Stimulated activated memory B cell treated with anti-CD40 and anti-IgM and Interleukin-4, amounts not matched to agents 10 μg/mL and 1 μg/mL and 100 μg/mL, for 72 hours (primary cell): ENCODE data around the gene POSTN.
"Not testable (repeated sequence)": the region's sequence is repeated elsewhere in the genome, so short reads cannot be mapped to it uniquely, and the experiment has no call there.

Experiments
- ATAC-seq: fragments of 150-1000 bp; cut with Tn5 transposase; 2 replicates; pipeline ENCODE4 v1.10.0; 2021
- H3K27ac Mint-ChIP-seq: one replicate; pipeline ENCODE4 v1.8.0; 2022; ENCODE audit warnings: mild to moderate bottlenecking, mixed read lengths
- H3K27me3 Mint-ChIP-seq: one replicate; pipeline ENCODE4 v1.8.0; 2022; ENCODE audit warnings: mixed read lengths
- H3K36me3 Mint-ChIP-seq: one replicate; pipeline ENCODE4 v1.8.0; 2022; ENCODE audit warnings: mixed read lengths
- H3K4me1 Mint-ChIP-seq: one replicate; pipeline ENCODE4 v1.8.0; 2022; ENCODE audit warnings: mixed read lengths
- H3K4me3 Mint-ChIP-seq: one replicate; pipeline ENCODE4 v1.8.0; 2022; ENCODE audit warnings: mild to moderate bottlenecking, moderate library complexity, mixed read lengths
- H3K9me3 Mint-ChIP-seq: one replicate; pipeline ENCODE4 v1.8.0; 2022; ENCODE audit warnings: mixed read lengths

Gene POSTN

GRCh38 chr13:37561031-37561430 is 37.5 kb downstream of the POSTN start:
- ATAC-seq, result no peak
- Mint-ChIP-seq H3K27ac (no peak overlapping the region), H3K36me3 (no peaks in the 10 kb centered on the region), H3K9me3 (peaks cover 13% of the 10 kb centered on the region), H3K27me3 (no peaks in the 10 kb centered on the region), H3K4me3 (no peak overlapping the region), H3K4me1 (no peaks in the 10 kb centered on the region)

- Mint-ChIP-seq H3K27me3 (no peaks in the 10 kb centered on the region), H3K27ac (no peak overlapping the region), H3K4me1 (no peaks in the 10 kb centered on the region), H3K4me3 (no peak overlapping the region), H3K36me3 (no peaks in the 10 kb centered on the region), H3K9me3 (peaks cover 14% of the 10 kb centered on the region)
- no peak for ATAC-seq
Observed at GRCh38 chr13:37560526-37560925, 38.0 kb downstream of the POSTN start.

GRCh38 chr13:37558766-37559165 is 39.8 kb downstream of the POSTN start:
- H3K9me3 Mint-ChIP-seq, result peaks cover 19% of the 10 kb centered on the region
- not testable (repeated sequence) for H3K4me3 Mint-ChIP-seq, H3K27me3 Mint-ChIP-seq, H3K36me3 Mint-ChIP-seq, H3K27ac Mint-ChIP-seq, ATAC-seq, H3K4me1 Mint-ChIP-seq

GRCh38 chr13:37546087-37546486 is 52.5 kb downstream of the POSTN start:
- Mint-ChIP-seq H3K4me1 (no peaks in the 10 kb centered on the region), H3K4me3 (no peak overlapping the region), H3K27me3 (no peaks in the 10 kb centered on the region), H3K27ac (no peak overlapping the region), H3K36me3 (no peaks in the 10 kb centered on the region), H3K9me3 (peaks cover 3% of the 10 kb centered on the region)
- no peak for ATAC-seq

GRCh38 chr13:37544995-37545394 is 53.6 kb downstream of the POSTN start:
- Mint-ChIP-seq H3K4me1 (no peaks in the 10 kb centered on the region), H3K27ac (no peak overlapping the region), H3K36me3 (no peaks in the 10 kb centered on the region), H3K9me3 (no peaks in the 10 kb centered on the region), H3K4me3 (no peak overlapping the region), H3K27me3 (no peaks in the 10 kb centered on the region)
- no peak for ATAC-seq

GRCh38 chr13:37539976-37540605 is 58.5 kb downstream of the POSTN start:
- Mint-ChIP-seq H3K27ac (no peak overlapping the region), H3K4me1 (no peaks in the 10 kb centered on the region), H3K9me3 (no peaks in the 10 kb centered on the region)

GRCh38 chr13:37539170-37539569 is 59.4 kb downstream of the POSTN start:
- Mint-ChIP-seq H3K9me3 (no peaks in the 10 kb centered on the region), H3K4me1 (no peaks in the 10 kb centered on the region), H3K4me3 (no peak overlapping the region), H3K27me3 (no peaks in the 10 kb centered on the region), H3K27ac (no peak overlapping the region), H3K36me3 (no peaks in the 10 kb centered on the region)
- ATAC-seq, result no peak

More at GRCh38 chr13:37539976-37540605, 58.5 kb downstream of the POSTN start:
- Mint-ChIP-seq H3K36me3 (no peaks in the 10 kb centered on the region), H3K4me3 (no peak overlapping the region), H3K27me3 (no peaks in the 10 kb centered on the region)
- ATAC-seq, result no peak

GRCh38 chr13:37535501-37535900 is 63.1 kb downstream of the POSTN start:
- Mint-ChIP-seq H3K27ac (no peak overlapping the region), H3K27me3 (no peaks in the 10 kb centered on the region), H3K36me3 (no peaks in the 10 kb centered on the region), H3K4me1 (no peaks in the 10 kb centered on the region), H3K4me3 (no peak overlapping the region), H3K9me3 (peaks cover 4% of the 10 kb centered on the region)
- ATAC-seq, result no peak

- no peak overlapping the region for H3K4me3 Mint-ChIP-seq
- no peak for ATAC-seq
- H3K4me1 Mint-ChIP-seq, result no peaks in the 10 kb centered on the region
- H3K27me3 Mint-ChIP-seq, result no peaks in the 10 kb centered on the region
- no peak overlapping the region for H3K27ac Mint-ChIP-seq
- H3K9me3 Mint-ChIP-seq, result peaks cover 4% of the 10 kb centered on the region
- no peaks in the 10 kb centered on the region for H3K36me3 Mint-ChIP-seq
Observed at GRCh38 chr13:37534676-37535075, 63.9 kb downstream of the POSTN start.

GRCh38 chr13:37534181-37534580 is 64.4 kb downstream of the POSTN start:
- no peak for ATAC-seq
- Mint-ChIP-seq H3K27me3 (no peaks in the 10 kb centered on the region), H3K4me1 (no peaks in the 10 kb centered on the region), H3K27ac (no peak overlapping the region), H3K9me3 (peaks cover 4% of the 10 kb centered on the region), H3K4me3 (no peak overlapping the region), H3K36me3 (no peaks in the 10 kb centered on the region)

- Mint-ChIP-seq H3K36me3 (no peaks in the 10 kb centered on the region), H3K4me1 (no peaks in the 10 kb centered on the region), H3K9me3 (peaks cover 8% of the 10 kb centered on the region), H3K27me3 (no peaks in the 10 kb centered on the region), H3K27ac (no peak overlapping the region), H3K4me3 (no peak overlapping the region)
- no peak for ATAC-seq
Observed at GRCh38 chr13:37531049-37531448, 67.5 kb downstream of the POSTN start.

GRCh38 chr13:37529751-37530385 is 68.7 kb downstream of the POSTN start:
- no peak overlapping the region for H3K27ac Mint-ChIP-seq
- no peaks in the 10 kb centered on the region for H3K4me1 Mint-ChIP-seq
- H3K4me3 Mint-ChIP-seq, result no peak overlapping the region
- no peak for ATAC-seq
- no peaks in the 10 kb centered on the region for H3K36me3 Mint-ChIP-seq
- peaks cover 8% of the 10 kb centered on the region for H3K9me3 Mint-ChIP-seq
- no peaks in the 10 kb centered on the region for H3K27me3 Mint-ChIP-seq

GRCh38 chr13:37526710-37527473 is 71.7 kb downstream of the POSTN start:
- Mint-ChIP-seq H3K27me3 (no peaks in the 10 kb centered on the region), H3K9me3 (peaks cover 11% of the 10 kb centered on the region), H3K4me1 (no peaks in the 10 kb centered on the region), H3K36me3 (no peaks in the 10 kb centered on the region), H3K4me3 (no peak overlapping the region), H3K27ac (no peak overlapping the region)
- no peak for ATAC-seq

- no peak overlapping the region for H3K27ac Mint-ChIP-seq
- no peaks in the 10 kb centered on the region for H3K27me3 Mint-ChIP-seq
- no peak for ATAC-seq
- H3K4me1 Mint-ChIP-seq, result no peaks in the 10 kb centered on the region
- H3K4me3 Mint-ChIP-seq, result no peak overlapping the region
- no peaks in the 10 kb centered on the region for H3K9me3 Mint-ChIP-seq
- H3K36me3 Mint-ChIP-seq, result no peaks in the 10 kb centered on the region
Observed at GRCh38 chr13:37515226-37515625, 83.3 kb downstream of the POSTN start.
